HCT116 (cell line): ENCODE results near the gene ARHGAP5. TPM values are rescaled to one million over a fixed set of nuclear protein-coding genes. Genes with fewer than 3 reads are reported as not detected.

Experiments
- ATAC-seq: fragments of 200-7000 bp; cut with Tn5 transposase; 2 replicates; pipeline ENCODE4 v1.9.1; 2020; ENCODE audit warnings: mild to moderate bottlenecking, moderate library complexity
- BruUV-seq: library from RNA; stranded (reverse); fragments of 400-500 nt; replicated peaks from 2 replicates; lab custom pipeline; 2021; lab: Mats Ljungman, UMichigan
- CTCF ChIA-PET: fragments of 300-600 bp; sonication (Branson Sonifier 250); formaldehyde crosslinking; loops from one replicate; lab custom pipeline; 2021; ENCODE audit warnings: antibody characterized with exemption; lab: Charles Lee
- POLR2A ChIA-PET: fragments of 300-600, 350-600 bp; sonication (Branson Sonifier 250); formaldehyde crosslinking; loops from one replicate; lab custom pipeline; 2021; ENCODE audit warnings: antibody characterized with exemption; lab: Charles Lee
- RAD21 ChIA-PET, 2 experiments: fragments of 300-600 bp; sonication (Branson Sonifier 250); formaldehyde crosslinking; loops; one replicate each; lab custom pipeline; 2023; ENCODE audit warnings: low total read pairs in 2 of 2; ENCODE audit not compliant: uncharacterized antibody in 2 of 2, unreplicated experiment in 2 of 2, low non-redundant PET in 1 of 2; lab: Charles Lee
- DNase-seq: peaks from one replicate; pipeline ENCODE4 v3.0.0-alpha.2; 2010; ENCODE audit warnings: low read depth, low spot score
- H2AFZ ChIP-seq: fragments of 200-600 bp; shearing (Covaris generic), sonication (generic); 2 replicates; pipeline ENCODE4 v1.6.1; 2017; ENCODE audit warnings: low read depth, mixed run types, mixed read lengths, antibody characterized with exemption, low read length; ENCODE audit not compliant: poor library complexity, severe bottlenecking
- H3K27ac ChIP-seq: 2 replicates; pipeline ENCODE4 v1.5.1; 2012; ENCODE audit warnings: low read depth, low read length
- H3K27me3 ChIP-seq: fragments of 200-600 bp; sonication (generic); 2 replicates; pipeline ENCODE4 v1.6.1; 2016; ENCODE audit warnings: mixed run types, low read length, mixed read lengths; ENCODE audit not compliant: insufficient read depth
- H3K36me3 ChIP-seq, 2 experiments: fragments of 200-500 bp in 1 of 2; fragments of 200-600 bp in 1 of 2; sonication (Bioruptor generic) in 1 of 2; sonication (generic) in 1 of 2; 2 replicates each; pipeline versions ENCODE4 v1.5.1 to v1.6.1; 2014 to 2016; ENCODE audit warnings: low read length in 2 of 2, inconsistent platforms in 1 of 2, mixed read lengths in 1 of 2, mixed run types in 1 of 2; ENCODE audit not compliant: insufficient read depth in 2 of 2, control insufficient read depth in 1 of 2
- H3K4me1 ChIP-seq, 2 experiments: fragments of 200-600 bp in 1 of 2; sonication (generic) in 1 of 2; 2 replicates each; pipeline versions ENCODE4 v1.5.1 to v1.6.1; 2012 to 2017; ENCODE audit warnings: low read length in 2 of 2, inconsistent platforms in 1 of 2, mild to moderate bottlenecking in 1 of 2, mixed read lengths in 1 of 2, mixed run types in 1 of 2, moderate library complexity in 1 of 2; ENCODE audit not compliant: insufficient read depth in 2 of 2, control insufficient read depth in 1 of 2
- H3K4me2 ChIP-seq: fragments of 200-600 bp; sonication (generic); 2 replicates; pipeline ENCODE4 v1.6.1; 2017; ENCODE audit warnings: mixed run types, low read length, mixed read lengths
- H3K4me3 ChIP-seq, 2 experiments: fragments of 200-600 bp in 1 of 2; sonication (generic) in 1 of 2; replicated peaks in 1 of 2; 2 replicates each; pipeline ENCODE4 v1.5.1; 2011 to 2016; ENCODE audit warnings: low read length in 2 of 2, control low read depth in 1 of 2, low read depth in 1 of 2, mild to moderate bottlenecking in 1 of 2, mixed read lengths in 1 of 2, mixed run types in 1 of 2
- H3K79me2 ChIP-seq: fragments of 200-600 bp; sonication (generic); 2 replicates; pipeline ENCODE4 v1.6.1; 2017; ENCODE audit warnings: mild to moderate bottlenecking, mixed run types, low read length, moderate library complexity, mixed read lengths; ENCODE audit not compliant: insufficient read depth
- H3K9ac ChIP-seq: fragments of 200-600 bp; sonication (generic); 2 replicates; pipeline ENCODE4 v1.6.1; 2016; ENCODE audit warnings: low read length, mixed read lengths
- H3K9me2 ChIP-seq: fragments of 200-600 bp; sonication (generic), shearing (Covaris generic); 2 replicates; pipeline ENCODE4 v1.6.1; 2017; ENCODE audit warnings: mixed run types, mild to moderate bottlenecking, moderate library complexity; ENCODE audit not compliant: insufficient read depth
- H3K9me3 ChIP-seq, 2 experiments: fragments of 200-500 bp in 1 of 2; fragments of 200-600 bp in 1 of 2; sonication (Bioruptor generic) in 1 of 2; sonication (generic) in 1 of 2; 2 replicates each; pipeline ENCODE4 v1.6.1; 2014 to 2017; ENCODE audit warnings: low read length in 2 of 2, mixed read lengths in 2 of 2, inconsistent platforms in 1 of 2, low read depth in 1 of 2, mild to moderate bottlenecking in 1 of 2, mixed run types in 1 of 2, moderate library complexity in 1 of 2; ENCODE audit not compliant: control insufficient read depth in 1 of 2, insufficient read depth in 1 of 2
- H4K20me1 ChIP-seq: fragments of 200-600 bp; sonication (generic), shearing (Covaris generic); 2 replicates; pipeline ENCODE4 v1.6.1; 2017; ENCODE audit warnings: mixed run types, mild to moderate bottlenecking, moderate library complexity; ENCODE audit not compliant: insufficient read depth
- CBX3 ChIP-seq: IDR thresholded peaks from 2 replicates; pipeline ENCODE4 v1.6.1; 2012; ENCODE audit warnings: low read depth
- SP1 ChIP-seq: IDR thresholded peaks from 2 replicates; pipeline ENCODE4 v1.6.1; 2012; ENCODE audit warnings: low read depth
- TCF7L2 ChIP-seq: IDR thresholded peaks from 2 replicates; pipeline ENCODE4 v1.7.0; 2011; ENCODE audit warnings: borderline replicate concordance, inconsistent platforms; ENCODE audit not compliant: insufficient read depth, insufficient read length; ENCODE audit errors: extremely low read depth
- YY1 ChIP-seq: IDR thresholded peaks from 2 replicates; pipeline ENCODE4 v1.6.1; 2011; ENCODE audit warnings: low read length, low read depth, moderate library complexity, mild to moderate bottlenecking; ENCODE audit not compliant: insufficient replicate concordance; ENCODE audit errors: extremely low read depth
- ZFX ChIP-seq: fragments of 450-650 bp; IDR thresholded peaks from 2 replicates; pipeline ENCODE4 v1.6.1; 2017
- intact Hi-C: fragments of 100-400 bp; cut with micrococcal nuclease; formaldehyde crosslinking; loops from 2 replicates; pipeline ENCODE4 v1.10.0; 2022
- total RNA-seq: library from RNA; stranded (reverse); gene quantifications from one replicate; pipeline ENCODE4 v1.2.1, GENCODE V29; 2021; ENCODE audit not compliant: unreplicated experiment
- TF ChIP-seq, protein P1 (sequence below), 3 experiments: fragments of 200-600 bp in 1 of 3; sonication (generic) in 1 of 3; IDR thresholded peaks in 2 of 3; conservative IDR thresholded peaks in 1 of 3; 2 replicates each; pipeline ENCODE4 v1.5.1; 2012 to 2017; ENCODE audit warnings: low read depth in 2 of 3, low read length in 2 of 3, antibody characterized with exemption in 1 of 3, borderline replicate concordance in 1 of 3, control low read depth in 1 of 3, mild to moderate bottlenecking in 1 of 3, mixed read lengths in 1 of 3, mixed run types in 1 of 3, moderate library complexity in 1 of 3; ENCODE audit not compliant: insufficient read depth in 1 of 3

ARHGAP5 gene
- total RNA-seq, 1 experiment from 2014 or later: 66.7 TPM

- H3K4me2 ChIP-seq: no peak overlapping the region
- no peaks in the 10 kb centered on the region for H3K27me3 ChIP-seq
- no peaks in the 10 kb centered on the region for H4K20me1 ChIP-seq
- TF ChIP-seq TCF7L2: no peak
- no peak for TF ChIP-seq ZFX
- TF ChIP-seq YY1: no peak
- TF ChIP-seq CBX3: no peak
- no peak for TF ChIP-seq SP1
- TF ChIP-seq, protein P1, sequence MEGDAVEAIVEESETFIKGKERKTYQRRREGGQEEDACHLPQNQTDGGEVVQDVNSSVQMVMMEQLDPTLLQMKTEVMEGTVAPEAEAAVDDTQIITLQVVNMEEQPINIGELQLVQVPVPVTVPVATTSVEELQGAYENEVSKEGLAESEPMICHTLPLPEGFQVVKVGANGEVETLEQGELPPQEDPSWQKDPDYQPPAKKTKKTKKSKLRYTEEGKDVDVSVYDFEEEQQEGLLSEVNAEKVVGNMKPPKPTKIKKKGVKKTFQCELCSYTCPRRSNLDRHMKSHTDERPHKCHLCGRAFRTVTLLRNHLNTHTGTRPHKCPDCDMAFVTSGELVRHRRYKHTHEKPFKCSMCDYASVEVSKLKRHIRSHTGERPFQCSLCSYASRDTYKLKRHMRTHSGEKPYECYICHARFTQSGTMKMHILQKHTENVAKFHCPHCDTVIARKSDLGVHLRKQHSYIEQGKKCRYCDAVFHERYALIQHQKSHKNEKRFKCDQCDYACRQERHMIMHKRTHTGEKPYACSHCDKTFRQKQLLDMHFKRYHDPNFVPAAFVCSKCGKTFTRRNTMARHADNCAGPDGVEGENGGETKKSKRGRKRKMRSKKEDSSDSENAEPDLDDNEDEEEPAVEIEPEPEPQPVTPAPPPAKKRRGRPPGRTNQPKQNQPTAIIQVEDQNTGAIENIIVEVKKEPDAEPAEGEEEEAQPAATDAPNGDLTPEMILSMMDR (IDR thresholded peaks at IDR 0.05 in 2 of 3, conservative IDR thresholded peaks at IDR 0.05 in 1 of 3; ENCODE audit: borderline replicate concordance in 1 of 3, insufficient read depth in 1 of 3, low read depth in 2 of 3, low read length in 2 of 3): no peak
- H3K9me2 ChIP-seq: no peaks in the 10 kb centered on the region
- ATAC-seq (no peak), DNase-seq (no peak)
- intact Hi-C loops: no loop called here
- CTCF ChIA-PET: no interaction called here
- no peak overlapping the region for H3K4me3 ChIP-seq
- no peaks in the 10 kb centered on the region for H3K4me1 ChIP-seq
- H3K36me3 ChIP-seq: no peaks in the 10 kb centered on the region
- POLR2A ChIA-PET: no interaction called here
- no peak overlapping the region for H3K27ac ChIP-seq
- no peaks in the 10 kb centered on the region for H3K79me2 ChIP-seq
- H3K9me3 ChIP-seq: peaks cover 5 to 11% of the 10 kb centered on the region in 2 experiments; a peak in 2 of 4 replicates
- no TSS peak for BruUV-seq
- no peak overlapping the region for H2AFZ ChIP-seq
- RAD21 ChIA-PET: no interaction called here
- no peak overlapping the region for H3K9ac ChIP-seq
These were observed 106.3 kb downstream of the ARHGAP5 start for GRCh38 chr14:32183151-32184058.
